GM12864 (cell line): Measurements from ENCODE around the gene ARRDC5.
"Not testable (repeated sequence)": the region's sequence is repeated elsewhere in the genome, so short reads cannot be mapped to it uniquely, and the experiment has no call there.

Experiments
- DNase-seq: peaks from one replicate; pipeline ENCODE4 v3.0.0-alpha.2; 2011; ENCODE audit warnings: low read depth
- H3K4me3 ChIP-seq: 2 replicates; pipeline ENCODE4 v1.5.1; 2011; ENCODE audit warnings: mild to moderate bottlenecking, low read depth, low read length, control low read depth
- TF ChIP-seq, protein P1 (sequence below): IDR thresholded peaks from 2 replicates; pipeline ENCODE4 v1.5.1; 2011; ENCODE audit warnings: low read depth, mild to moderate bottlenecking, moderate library complexity, low read length, control low read depth, inconsistent platforms; ENCODE audit errors: missing control alignments

The ARRDC5 gene

DNA sequence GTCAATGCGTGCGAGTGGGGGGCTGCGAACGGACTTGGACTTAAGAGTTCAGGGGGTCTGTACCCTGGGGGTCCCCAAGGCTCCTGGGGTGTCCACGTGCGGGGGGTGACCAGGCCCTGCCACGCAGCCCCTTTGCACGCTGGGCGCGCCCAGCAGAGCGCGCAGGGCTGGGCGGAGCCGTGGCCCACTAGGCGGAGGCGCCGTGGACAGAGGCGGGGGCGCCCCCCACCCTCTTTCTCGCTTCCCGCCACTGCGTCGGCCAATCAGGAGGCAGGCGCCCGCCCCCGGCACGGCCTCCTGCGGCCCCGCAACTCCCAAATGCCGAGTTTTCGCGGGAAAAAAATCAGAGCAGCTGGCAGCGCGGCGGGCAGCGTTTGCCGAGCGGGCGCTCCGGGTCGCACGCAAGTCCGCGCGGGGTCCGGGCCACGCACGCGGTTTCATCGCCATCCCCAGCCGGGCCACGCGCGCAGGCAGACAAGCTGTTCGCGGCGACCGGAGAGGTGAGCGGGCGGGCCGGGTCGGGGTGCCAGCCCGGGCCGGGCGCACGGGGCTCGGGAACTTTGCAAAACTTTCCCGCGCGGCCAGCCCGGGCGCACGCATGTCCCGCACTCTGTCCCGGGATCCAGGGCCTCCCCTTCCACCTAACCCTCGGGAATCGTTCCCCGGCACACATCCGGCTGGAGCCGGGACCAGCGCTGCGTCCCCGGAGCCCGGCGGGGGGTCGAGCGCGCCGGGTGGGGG is 6.6 kb upstream of the ARRDC5 start, which contains the start of gene UHRF1:
UHRF1 (plus strand) TSS at position 346 of the 741 bp plus-strand sequence. CDS start 1,385 bp downstream, outside the sequence.
- DNase-seq = no peak
- TF ChIP-seq, protein P1, sequence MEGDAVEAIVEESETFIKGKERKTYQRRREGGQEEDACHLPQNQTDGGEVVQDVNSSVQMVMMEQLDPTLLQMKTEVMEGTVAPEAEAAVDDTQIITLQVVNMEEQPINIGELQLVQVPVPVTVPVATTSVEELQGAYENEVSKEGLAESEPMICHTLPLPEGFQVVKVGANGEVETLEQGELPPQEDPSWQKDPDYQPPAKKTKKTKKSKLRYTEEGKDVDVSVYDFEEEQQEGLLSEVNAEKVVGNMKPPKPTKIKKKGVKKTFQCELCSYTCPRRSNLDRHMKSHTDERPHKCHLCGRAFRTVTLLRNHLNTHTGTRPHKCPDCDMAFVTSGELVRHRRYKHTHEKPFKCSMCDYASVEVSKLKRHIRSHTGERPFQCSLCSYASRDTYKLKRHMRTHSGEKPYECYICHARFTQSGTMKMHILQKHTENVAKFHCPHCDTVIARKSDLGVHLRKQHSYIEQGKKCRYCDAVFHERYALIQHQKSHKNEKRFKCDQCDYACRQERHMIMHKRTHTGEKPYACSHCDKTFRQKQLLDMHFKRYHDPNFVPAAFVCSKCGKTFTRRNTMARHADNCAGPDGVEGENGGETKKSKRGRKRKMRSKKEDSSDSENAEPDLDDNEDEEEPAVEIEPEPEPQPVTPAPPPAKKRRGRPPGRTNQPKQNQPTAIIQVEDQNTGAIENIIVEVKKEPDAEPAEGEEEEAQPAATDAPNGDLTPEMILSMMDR = no peak
- peak within 1 kb of the TSS; percentile 73 for H3K4me3 ChIP-seq

DNA sequence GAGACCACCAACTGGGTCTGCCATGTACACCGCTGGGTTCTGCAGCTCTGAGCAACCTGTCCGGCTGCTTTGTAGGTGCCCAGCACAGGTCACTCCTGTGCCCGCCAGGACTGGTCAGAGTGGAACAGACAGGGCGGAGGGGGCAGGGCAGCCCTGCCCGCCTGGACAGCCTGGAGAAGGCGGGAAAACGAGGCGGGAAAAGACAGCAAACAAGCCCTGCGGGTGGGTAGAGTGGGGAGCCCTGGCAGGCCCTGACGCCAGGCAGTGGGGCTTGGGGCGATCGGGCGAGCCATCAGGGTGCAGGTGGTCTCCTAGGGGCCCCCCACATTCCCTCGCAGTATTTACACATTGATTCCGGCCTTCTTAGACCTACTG is 6.1 kb upstream of the ARRDC5 start:
- peak overlapping the region; percentile 73 for H3K4me3 ChIP-seq

DNA sequence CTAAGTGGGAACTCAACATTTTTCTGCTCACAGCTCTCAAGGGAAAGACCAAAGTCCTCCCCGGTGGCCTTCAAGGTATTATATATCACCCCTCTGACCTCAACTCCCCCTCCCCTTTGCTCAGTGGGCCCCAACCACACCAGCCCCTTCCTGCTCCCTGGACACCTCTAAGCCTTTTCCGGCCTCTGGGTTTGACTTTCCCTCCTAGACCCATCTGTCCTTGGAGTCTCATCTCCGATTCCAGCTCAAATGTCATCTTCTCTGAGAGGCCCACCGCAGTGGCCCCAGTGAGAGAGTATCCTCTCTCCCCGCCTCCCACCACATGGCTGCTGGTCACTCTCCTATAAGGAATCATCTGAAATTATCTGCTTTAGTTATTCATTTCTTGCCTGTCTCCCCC is 5.7 kb upstream of the ARRDC5 start:
- TF ChIP-seq, protein P1 = no peak
- no peak overlapping the region for H3K4me3 ChIP-seq
- no peak for DNase-seq

More for the DNA sequence above, 6.1 kb upstream of the ARRDC5 start:
- TF ChIP-seq, protein P1 = no peak
- no peak for DNase-seq

DNA sequence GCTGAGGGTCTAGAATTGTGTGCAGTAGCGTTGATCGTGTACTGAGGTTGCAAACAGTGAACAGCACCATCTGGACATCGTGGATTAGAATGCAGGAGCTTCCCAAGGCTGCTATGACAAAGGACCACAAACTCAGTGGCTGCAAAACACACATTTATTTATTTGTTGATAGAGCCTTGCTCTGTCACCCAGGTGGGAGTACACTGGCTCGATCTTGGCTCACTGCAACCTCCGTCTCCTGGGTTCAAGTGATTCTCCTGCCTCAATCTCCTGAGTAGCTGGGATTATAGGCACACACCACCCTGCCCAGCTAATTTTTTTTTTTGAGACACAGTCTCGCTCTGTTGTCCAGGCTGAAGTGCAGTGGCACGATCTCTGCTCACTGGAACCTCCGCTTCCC is 4.3 kb upstream of the ARRDC5 start:
- TF ChIP-seq, protein P1 = no peak
- DNase-seq = no peak
- no peak overlapping the region for H3K4me3 ChIP-seq

DNA sequence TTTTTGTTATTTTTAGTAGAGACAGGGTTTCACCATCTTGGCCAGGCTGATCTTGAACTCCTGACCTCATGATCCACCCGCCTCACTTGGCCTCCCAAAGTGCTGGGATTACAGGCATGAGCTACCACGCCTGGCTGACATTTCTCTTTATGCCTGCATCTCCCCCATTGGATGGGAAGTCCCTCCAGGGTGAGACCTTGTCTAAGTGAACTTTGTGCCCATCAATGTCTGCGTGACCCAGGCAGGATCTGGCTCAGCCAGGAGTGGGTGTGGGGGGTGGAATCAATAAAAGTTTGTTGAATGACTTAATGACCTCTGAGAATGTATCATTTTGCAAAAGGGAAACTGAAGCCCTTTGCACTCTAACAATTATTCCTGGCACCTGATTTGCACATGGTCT is 1.8 kb upstream of the ARRDC5 start:
- no peak for DNase-seq
- TF ChIP-seq, protein P1 = no peak
- no peak overlapping the region for H3K4me3 ChIP-seq

DNA sequence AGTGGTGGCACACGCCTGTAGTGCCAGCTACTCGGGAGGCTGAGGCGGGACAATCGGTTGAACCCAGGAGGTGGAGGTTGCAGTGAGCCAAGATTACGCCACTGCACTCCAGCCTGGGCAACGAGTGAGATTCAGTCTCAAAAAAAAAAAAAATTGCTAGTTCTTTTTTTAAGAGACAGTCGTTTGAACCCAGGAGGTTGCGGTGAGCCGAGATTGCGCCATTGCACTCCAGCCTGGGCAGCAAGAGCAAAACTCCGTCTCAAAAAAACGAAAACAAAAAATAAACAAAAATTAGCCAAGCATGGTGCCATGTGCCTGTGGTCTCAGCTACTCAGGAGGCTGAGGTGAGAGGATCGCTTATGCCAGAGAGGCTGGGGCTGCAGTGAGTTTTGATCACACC is 1.8 kb downstream of the ARRDC5 start:
- not testable (repeated sequence) for DNase-seq, H3K4me3 ChIP-seq

DNA sequence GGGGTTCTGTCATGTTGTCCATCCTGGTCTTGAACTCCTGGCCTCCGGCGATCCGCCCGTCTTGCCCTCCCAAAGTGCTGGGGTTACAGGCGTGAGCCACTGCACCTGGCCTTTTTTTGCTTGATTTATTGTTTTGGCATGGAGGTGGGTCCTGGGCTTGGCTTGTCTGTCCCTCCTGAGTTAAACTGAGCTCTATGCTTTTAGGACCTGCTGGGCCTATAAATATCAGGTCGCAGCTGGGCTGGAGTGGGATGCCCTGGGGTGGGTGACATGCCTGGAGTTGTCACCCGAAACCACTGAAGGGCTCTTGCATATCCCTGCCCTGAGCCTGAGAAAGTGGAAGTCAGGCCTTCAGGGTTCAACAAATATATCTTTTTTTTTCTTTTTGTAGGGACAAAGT is 5.5 kb downstream of the ARRDC5 start:
- TF ChIP-seq, protein P1 = no peak
- H3K4me3 ChIP-seq = no peak overlapping the region
- no peak for DNase-seq
